Ovary (tissue), 3 donors: ENCODE results near the gene MPV17L.
"Not testable (repeated sequence)": the region's sequence is repeated elsewhere in the genome, so short reads cannot be mapped to it uniquely, and the experiment has no call there.

Experiments
- EP300 ChIP-seq: sonication (generic); formaldehyde crosslinking; IDR thresholded peaks from one replicate; pipeline ENCODE4 v1.6.1; 2017; ENCODE audit warnings: antibody characterized with exemption
- POLR2A ChIP-seq: fragments of 450-650 bp; IDR thresholded peaks from one replicate; pipeline ENCODE4 v1.6.1; 2017; ENCODE audit warnings: antibody characterized with exemption, mild to moderate bottlenecking, moderate library complexity
- TF ChIP-seq, protein P1 (sequence below), 3 donors: fragments of 450-650 bp in 2 of 3; fragments of 200-600 bp in 1 of 3; IDR thresholded peaks; one replicate each; pipeline versions ENCODE4 v1.5.1 to v1.8.0; 2016 to 2022; ENCODE audit warnings: antibody characterized with exemption in 3 of 3, mild to moderate bottlenecking in 1 of 3
- donor health status: DM: no; HTN: no; CAD: no.

DNA sequence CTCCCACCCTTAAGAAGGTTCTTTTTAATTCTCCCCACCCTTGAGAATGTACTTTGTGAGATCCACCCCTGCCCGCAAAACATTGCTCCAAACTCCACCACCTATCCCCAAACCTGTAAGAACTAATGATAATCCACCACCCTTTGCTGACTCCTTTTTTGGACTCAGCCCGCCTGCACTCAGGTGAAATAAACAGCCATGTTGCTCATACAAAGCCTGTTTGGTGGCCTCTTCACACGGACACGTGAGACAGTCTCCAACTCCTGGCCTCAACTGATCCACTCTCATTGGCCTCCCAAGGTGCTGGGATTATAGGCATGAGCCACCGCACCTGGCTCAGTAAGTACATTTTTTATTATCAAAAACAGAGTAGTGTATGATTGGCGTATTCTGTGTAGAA, 13.9 kb downstream of the MPV17L start:
- TF ChIP-seq, protein P1, sequence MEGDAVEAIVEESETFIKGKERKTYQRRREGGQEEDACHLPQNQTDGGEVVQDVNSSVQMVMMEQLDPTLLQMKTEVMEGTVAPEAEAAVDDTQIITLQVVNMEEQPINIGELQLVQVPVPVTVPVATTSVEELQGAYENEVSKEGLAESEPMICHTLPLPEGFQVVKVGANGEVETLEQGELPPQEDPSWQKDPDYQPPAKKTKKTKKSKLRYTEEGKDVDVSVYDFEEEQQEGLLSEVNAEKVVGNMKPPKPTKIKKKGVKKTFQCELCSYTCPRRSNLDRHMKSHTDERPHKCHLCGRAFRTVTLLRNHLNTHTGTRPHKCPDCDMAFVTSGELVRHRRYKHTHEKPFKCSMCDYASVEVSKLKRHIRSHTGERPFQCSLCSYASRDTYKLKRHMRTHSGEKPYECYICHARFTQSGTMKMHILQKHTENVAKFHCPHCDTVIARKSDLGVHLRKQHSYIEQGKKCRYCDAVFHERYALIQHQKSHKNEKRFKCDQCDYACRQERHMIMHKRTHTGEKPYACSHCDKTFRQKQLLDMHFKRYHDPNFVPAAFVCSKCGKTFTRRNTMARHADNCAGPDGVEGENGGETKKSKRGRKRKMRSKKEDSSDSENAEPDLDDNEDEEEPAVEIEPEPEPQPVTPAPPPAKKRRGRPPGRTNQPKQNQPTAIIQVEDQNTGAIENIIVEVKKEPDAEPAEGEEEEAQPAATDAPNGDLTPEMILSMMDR (IDR thresholded peaks at IDR 0.05): not testable (repeated sequence)
- not testable (repeated sequence) for TF ChIP-seq POLR2A, EP300
